ENCODE measurements around the gene SSBP3.
A peak's percentile ranks its signal among the peaks of the same experiment; 100 is the strongest.

SSBP3 gene

DNA sequence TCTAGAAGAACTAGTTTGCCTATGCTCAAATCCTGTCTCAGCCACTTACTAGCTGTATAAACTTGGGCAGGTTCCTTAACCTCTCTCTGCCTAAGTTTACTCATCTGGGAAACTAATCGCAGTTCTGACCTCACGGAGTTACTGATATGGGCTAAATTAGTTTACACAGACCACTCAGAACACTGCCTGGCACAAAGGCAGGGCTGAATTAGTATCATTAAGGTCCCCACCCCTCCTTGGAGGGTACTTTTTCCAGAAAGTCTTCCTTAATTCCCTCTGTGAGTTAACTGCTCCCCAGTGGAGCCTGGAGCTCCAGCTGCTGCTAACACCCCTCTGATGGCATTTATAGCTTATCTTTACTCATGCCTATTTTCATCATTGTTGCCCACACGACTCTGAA, 40.3 kb downstream of the SSBP3 start:
- no peak overlapping the region for H3K27ac Mint-ChIP-seq
- H3K4me1 Mint-ChIP-seq (ENCODE audit: low read depth) = peaks cover 12% of the 10 kb centered on the region
- H3K4me3 Mint-ChIP-seq = no peak overlapping the region
- H3K27me3 Mint-ChIP-seq = no peaks in the 10 kb centered on the region
- H3K36me3 Mint-ChIP-seq (ENCODE audit: low read depth) = peaks cover 18% of the 10 kb centered on the region
- no peaks in the 10 kb centered on the region for H3K9me3 Mint-ChIP-seq
- intact Hi-C loops (cut with micrococcal nuclease) = no loop called here

DNA sequence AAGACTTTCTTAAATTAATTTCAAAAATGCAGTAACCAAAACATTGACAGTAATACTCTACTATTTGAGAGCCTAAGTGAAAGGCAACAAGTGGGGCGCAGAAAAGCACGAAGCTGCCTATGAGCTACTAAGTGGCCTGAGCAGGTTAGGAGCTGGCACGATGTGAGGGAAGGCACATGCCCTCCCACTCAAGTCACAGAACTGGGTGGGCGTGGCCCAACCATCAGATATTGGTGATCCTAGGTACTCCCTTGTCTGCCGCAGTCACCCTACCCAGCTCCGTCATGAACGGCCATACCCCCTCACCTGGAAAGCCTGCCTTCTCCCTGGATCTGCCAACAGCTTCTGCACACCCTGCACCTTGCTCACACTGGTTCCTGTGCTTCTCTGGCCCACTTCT, 40.8 kb downstream of the SSBP3 start:
- H3K4me3 Mint-ChIP-seq = no peak overlapping the region
- no peaks in the 10 kb centered on the region for H3K27me3 Mint-ChIP-seq
- H3K4me1 Mint-ChIP-seq (ENCODE audit: low read depth) = peaks cover 12% of the 10 kb centered on the region
- intact Hi-C loops (cut with micrococcal nuclease) = no loop called here
- H3K27ac Mint-ChIP-seq = no peak overlapping the region
- H3K36me3 Mint-ChIP-seq (ENCODE audit: low read depth) = peaks cover 18% of the 10 kb centered on the region
- H3K9me3 Mint-ChIP-seq = no peaks in the 10 kb centered on the region

DNA sequence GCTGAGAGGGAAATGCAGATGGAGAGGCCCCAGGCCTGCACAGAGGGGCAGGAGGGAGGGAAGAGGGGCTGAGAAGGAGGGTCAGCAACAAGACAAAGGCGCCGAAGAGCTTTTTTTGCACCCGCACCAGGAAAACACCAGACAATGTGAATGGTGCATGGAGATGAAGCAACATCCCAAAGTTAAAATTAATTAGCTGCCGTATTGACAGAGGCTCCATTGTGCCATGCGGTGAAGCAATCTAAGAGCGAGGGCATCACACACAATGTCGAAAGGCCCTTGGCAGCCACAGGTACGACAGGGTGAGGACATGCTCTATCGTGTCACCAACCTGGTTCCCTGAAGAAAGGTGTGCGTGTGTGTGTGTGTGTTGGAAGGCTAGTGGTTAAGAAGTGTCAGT, 41.2 kb downstream of the SSBP3 start:
- intact Hi-C loops (cut with micrococcal nuclease) = no loop called here

DNA sequence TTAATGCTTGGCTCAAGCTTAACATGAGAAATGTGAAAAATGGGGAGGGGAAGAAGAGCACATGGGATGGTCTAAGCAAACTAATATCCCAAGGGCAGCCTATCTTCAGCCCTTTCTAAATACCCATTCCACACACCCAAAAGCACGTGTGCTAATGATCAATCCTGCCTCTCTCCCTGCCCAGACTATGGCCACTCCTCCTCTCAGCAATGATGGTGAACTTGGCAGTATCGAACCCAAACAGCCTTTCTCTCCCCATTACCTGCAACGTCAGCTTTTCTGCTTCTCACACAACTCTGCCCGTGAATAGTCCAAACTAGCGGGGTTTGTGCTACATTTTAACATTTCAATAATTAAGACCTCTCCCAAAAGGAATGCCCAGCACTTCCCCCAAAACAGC, 41.6 kb downstream of the SSBP3 start:
- H3K4me1 Mint-ChIP-seq (ENCODE audit: low read depth) = peaks cover 12% of the 10 kb centered on the region
- peaks cover 13% of the 10 kb centered on the region for H3K36me3 Mint-ChIP-seq (ENCODE audit: low read depth)

More for the DNA sequence above, 41.2 kb downstream of the SSBP3 start:
- Mint-ChIP-seq H3K9me3 (no peaks in the 10 kb centered on the region), H3K4me1 (ENCODE audit: low read depth) (peaks cover 12% of the 10 kb centered on the region), H3K4me3 (no peak overlapping the region), H3K27me3 (no peaks in the 10 kb centered on the region), H3K27ac (no peak overlapping the region), H3K36me3 (ENCODE audit: low read depth) (peaks cover 15% of the 10 kb centered on the region)

DNA sequence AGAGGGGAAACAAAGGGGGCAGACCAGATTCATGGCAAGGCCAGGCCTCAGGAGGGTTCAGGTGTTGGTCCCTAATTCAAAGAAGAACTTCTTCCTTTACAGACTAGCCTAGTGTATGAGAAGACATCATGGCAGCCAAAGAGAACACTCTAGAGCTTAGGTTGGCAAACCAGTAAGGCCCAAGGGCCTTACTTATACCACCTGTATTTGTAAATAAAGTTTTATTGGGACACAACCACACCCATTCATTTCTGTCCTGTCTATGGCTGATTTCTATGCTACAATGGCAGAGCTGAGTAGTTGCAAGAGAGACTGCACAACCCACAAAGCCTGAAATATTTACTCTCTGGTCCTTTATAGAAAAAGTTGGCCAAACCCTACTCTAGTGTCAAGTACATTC, 42.3 kb downstream of the SSBP3 start:
- Mint-ChIP-seq H3K4me1 (ENCODE audit: low read depth) (peaks cover 12% of the 10 kb centered on the region), H3K9me3 (no peaks in the 10 kb centered on the region), H3K27ac (no peak overlapping the region), H3K4me3 (no peak overlapping the region), H3K27me3 (no peaks in the 10 kb centered on the region), H3K36me3 (ENCODE audit: low read depth) (peaks cover 17% of the 10 kb centered on the region)
- intact Hi-C loops (cut with micrococcal nuclease) = no loop called here

More for the DNA sequence above, 41.6 kb downstream of the SSBP3 start:
- H3K27ac Mint-ChIP-seq = no peak overlapping the region
- H3K9me3 Mint-ChIP-seq = no peaks in the 10 kb centered on the region
- intact Hi-C loops (cut with micrococcal nuclease) = no loop called here
- H3K4me3 Mint-ChIP-seq = no peak overlapping the region
- no peaks in the 10 kb centered on the region for H3K27me3 Mint-ChIP-seq

DNA sequence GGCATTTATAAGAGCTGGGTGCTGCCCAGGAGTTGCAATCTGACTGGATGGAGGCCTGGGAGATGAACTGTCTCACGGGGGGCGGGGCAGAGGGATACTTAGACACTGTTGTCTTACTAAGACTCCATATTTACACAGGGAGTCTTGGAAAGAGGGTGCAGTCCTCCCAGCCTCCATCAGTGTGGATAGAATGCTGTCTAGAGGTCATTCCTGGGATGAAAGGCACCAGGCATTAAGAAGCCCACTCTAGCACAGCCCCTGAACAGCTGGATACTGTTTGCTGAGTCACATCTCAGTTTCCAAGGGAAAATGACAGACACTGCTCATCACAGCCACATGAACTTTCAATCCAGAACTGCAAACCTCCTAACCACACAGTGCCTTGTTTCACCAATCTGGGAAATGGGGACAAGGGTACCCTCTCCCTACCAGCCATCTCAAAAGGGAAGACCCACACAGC, 43.3 kb downstream of the SSBP3 start:
- Mint-ChIP-seq H3K9me3 (no peaks in the 10 kb centered on the region), H3K27ac (no peak overlapping the region), H3K4me1 (ENCODE audit: low read depth) (peaks cover 12% of the 10 kb centered on the region), H3K4me3 (no peak overlapping the region), H3K36me3 (ENCODE audit: low read depth) (peaks cover 25% of the 10 kb centered on the region), H3K27me3 (no peaks in the 10 kb centered on the region)
- intact Hi-C loops (cut with micrococcal nuclease) = no loop called here

DNA sequence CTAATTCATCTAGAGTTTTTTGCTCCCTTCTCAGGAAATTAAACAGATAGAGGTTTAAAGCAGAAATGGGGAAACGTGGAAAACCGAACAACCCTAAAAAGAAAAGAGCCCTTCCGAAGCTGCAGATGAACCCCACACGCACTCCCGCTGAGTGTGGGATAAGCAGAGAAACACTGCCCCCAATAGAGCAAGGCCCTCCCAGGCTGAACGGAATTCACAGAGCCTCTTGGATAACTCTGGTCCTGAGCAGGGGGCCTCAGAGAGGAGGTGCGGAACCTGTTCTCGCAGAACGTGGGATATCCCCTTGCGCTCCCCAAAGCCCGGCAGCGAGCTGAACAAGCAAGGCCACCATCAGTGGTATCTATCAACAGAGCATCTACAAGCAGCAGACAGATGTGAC, 44.9 kb downstream of the SSBP3 start:
- H3K27ac Mint-ChIP-seq = no peak overlapping the region
- intact Hi-C loops (cut with micrococcal nuclease) = no loop called here

DNA sequence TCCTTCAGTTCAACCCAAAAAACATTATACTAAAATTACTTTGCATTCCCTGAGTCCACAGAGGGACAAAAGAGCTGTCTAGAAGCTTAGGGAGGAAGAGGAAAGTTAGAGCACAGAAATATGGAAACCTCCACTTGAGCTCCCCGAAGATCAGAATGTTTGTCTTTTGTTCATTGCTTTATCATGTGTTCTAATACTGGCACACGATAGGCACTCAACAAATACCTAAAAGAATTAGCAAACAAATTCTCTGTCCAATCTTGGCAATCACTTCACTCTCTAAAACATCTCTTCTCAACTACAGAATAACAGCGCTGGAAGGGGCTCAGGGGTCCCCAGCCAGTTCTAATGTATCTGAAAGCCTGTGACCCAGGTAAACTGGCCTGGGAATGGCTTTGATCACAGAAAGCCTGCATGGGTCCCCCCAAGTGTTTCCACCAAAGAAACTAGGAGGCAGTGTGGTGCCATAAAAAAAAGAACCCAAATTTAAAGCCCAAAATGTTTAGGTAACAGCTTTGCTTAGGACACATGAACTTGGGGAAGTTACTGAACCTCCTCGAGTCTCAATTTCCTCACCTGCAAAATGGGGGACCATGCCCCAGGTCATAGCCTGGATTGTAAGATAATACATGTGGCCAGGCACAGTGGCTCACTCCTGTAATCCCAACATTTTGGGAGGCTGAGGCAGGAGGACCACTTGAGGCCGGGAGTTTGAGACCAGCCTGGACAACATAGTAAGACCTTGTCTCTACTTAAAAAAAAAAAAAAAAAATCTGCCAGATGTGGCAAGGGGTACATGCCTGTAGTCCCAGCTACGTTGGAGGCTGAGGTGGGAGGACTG, 45.8 kb downstream of the SSBP3 start:
- Mint-ChIP-seq H3K9me3 (no peaks in the 10 kb centered on the region), H3K27ac (no peak overlapping the region), H3K4me1 (ENCODE audit: low read depth) (peaks cover 35% of the 10 kb centered on the region), H3K4me3 (no peak overlapping the region), H3K27me3 (peaks cover 12% of the 10 kb centered on the region), H3K36me3 (ENCODE audit: low read depth) (peaks cover 36% of the 10 kb centered on the region)
- intact Hi-C loops (cut with micrococcal nuclease) = no loop called here

More for the DNA sequence above, 44.9 kb downstream of the SSBP3 start:
- Mint-ChIP-seq H3K4me1 (ENCODE audit: low read depth) (peaks cover 27% of the 10 kb centered on the region), H3K36me3 (ENCODE audit: low read depth) (peaks cover 36% of the 10 kb centered on the region), H3K9me3 (no peaks in the 10 kb centered on the region), H3K4me3 (no peak overlapping the region), H3K27me3 (peaks cover 12% of the 10 kb centered on the region)

DNA sequence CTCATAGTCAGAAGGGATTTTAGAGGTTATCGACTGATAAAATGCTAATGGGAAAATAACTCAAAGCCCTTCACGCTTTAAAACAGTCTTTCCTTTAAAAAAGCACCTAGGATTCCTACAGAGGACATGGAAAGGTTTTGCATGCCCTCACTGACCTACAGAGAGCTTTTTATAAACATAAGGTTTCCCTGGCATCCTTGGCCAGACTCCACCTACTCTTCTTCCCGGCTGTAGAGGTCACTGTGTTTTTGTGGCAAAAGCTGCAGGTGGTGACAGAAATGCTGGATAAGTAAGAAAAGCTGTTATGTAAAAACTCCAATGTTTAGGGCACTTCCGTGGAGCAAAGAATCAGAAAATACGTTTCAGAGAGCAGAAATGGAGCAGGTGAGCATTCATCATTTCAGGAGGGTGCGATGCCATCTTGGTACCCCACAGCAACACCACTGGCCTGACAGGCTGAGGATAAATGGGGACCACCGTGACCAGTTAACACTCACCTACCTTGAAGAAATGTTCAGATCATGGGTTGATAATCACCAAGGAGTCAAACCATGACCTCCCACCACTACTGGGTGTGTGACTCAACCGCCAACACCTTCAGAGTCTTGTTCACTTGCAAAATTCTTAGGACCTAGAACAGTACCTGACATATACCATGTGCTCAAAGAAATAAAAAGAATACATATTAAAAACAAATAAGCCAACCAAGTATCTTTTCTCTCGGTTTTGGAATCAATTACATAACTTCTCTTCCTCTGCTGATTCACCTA, 46.6 kb downstream of the SSBP3 start:
- Mint-ChIP-seq H3K4me3 (no peak overlapping the region), H3K9me3 (no peaks in the 10 kb centered on the region), H3K27ac (no peak overlapping the region), H3K4me1 (ENCODE audit: low read depth) (peaks cover 32% of the 10 kb centered on the region), H3K36me3 (ENCODE audit: low read depth) (peaks cover 31% of the 10 kb centered on the region), H3K27me3 (peaks cover 12% of the 10 kb centered on the region)
- intact Hi-C loops (cut with micrococcal nuclease) = no loop called here

DNA sequence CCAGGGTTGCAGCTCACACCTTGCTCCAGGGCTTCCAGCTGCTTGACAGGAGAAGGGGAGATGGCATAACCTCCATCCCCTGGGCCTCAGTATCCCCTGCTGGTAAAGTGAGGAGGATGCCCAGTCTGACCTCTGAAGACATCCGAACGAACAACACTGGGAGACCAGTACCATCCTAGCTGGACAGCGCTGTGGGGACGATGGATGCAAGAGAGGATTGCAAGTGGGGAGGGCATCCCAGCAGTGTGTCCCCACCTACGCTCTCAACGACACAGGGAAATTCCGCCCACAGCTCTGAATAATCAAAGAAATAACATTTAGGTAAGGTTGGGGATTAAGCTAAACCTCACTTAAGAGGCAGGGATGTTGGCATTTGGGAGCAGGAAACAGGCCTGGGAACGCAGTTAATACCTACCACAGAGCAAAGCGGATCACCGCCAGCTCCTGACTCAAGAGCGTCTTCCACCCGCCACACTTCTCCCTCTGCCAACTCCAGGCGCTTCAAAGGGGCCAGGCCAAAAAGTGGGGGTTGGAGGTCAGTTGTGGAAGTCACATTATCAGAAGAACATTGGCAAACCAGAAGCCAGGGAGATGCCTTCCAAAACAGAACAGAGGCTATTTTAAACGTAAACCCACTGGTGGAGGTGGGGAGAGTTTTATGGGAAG, 47.6 kb downstream of the SSBP3 start:
- Mint-ChIP-seq H3K27me3 (peaks cover 12% of the 10 kb centered on the region), H3K4me3 (no peak overlapping the region), H3K4me1 (ENCODE audit: low read depth) (peaks cover 28% of the 10 kb centered on the region), H3K36me3 (ENCODE audit: low read depth) (peaks cover 28% of the 10 kb centered on the region), H3K27ac (no peak overlapping the region), H3K9me3 (no peaks in the 10 kb centered on the region)
- intact Hi-C loops (cut with micrococcal nuclease) = no loop called here

DNA sequence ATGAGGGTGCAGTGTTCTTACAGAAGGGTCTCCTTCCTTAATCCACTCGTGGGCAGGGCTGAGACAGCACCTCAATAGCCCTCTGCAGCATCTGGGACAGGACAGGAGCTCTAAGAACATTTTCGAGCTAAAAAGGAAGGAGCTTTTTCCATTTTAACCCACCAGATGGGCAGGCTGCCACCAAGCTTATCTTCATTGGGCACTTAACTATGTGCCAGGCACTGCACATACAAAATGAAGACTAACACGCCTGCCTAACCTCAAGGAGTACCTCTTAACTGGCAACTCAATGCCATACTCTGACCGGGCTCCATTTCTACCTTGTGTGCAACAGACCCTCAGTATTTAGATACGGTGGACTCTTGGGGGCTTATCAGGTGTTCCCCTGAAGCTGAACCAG, 48.2 kb downstream of the SSBP3 start:
- Mint-ChIP-seq H3K36me3 (ENCODE audit: low read depth) (peaks cover 28% of the 10 kb centered on the region), H3K27ac (no peak overlapping the region), H3K9me3 (no peaks in the 10 kb centered on the region), H3K4me3 (no peak overlapping the region), H3K27me3 (peaks cover 12% of the 10 kb centered on the region), H3K4me1 (ENCODE audit: low read depth) (peaks cover 28% of the 10 kb centered on the region)
- intact Hi-C loops (cut with micrococcal nuclease) = no loop called here

DNA sequence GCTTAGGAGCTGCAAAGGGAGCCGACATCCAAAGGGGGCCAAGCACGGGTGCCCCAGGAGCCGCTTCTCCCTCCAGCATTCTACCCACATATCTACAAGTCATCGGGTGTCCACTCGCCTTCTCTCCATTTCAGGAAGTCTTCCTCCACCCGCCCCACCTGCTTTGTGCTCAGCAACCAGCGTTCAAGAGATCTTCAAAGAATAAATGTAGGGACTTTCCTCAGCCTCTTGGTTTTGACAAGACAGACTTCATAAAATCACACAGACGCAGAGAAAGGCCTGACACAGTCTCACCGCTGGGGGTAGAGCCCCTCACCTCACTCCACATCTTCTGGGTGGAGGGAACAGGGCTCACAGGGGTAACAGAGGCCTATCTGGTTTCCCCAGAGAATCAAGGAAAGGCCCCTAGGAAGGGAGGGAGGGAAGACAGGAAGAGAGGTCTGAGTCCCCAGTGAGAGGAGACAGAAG, 49.5 kb downstream of the SSBP3 start:
- peaks cover 28% of the 10 kb centered on the region for H3K36me3 Mint-ChIP-seq (ENCODE audit: low read depth)

DNA sequence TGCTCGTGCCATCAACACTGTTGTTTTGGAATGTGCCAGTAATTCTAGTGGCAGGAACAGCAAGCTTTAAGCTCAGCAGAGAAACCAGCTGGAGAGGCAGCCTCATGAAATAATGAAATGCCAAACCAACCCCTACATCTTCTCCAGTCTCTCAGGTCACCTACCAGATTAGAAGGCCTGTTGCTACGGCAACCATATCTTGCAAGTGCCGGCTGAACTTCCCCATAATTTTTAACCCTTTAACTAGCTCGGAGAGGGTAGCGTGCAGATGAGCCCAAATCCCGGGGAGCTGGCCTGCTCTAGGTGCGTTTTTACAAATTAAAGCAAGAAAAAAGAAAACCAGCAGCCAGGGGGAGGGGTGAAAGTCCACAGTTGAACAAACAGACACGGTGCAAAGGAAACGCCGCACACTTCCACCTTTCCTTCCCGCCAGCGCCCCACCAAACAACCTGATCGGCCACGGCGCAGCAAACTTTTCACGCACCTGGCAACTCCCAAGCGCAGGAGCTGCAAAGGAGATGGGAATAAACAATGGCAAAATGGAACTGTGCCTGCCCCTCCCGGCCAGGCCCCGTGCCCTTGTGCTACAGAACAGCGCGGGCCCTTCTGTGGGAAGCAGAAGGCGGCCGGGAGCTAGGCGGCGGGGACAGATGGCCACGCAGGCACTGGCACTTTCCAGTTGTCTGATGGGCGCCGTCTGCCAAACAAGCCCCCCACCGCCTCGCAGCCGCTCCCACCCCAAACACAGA, 50.1 kb downstream of the SSBP3 start:
- Mint-ChIP-seq H3K4me1 (ENCODE audit: low read depth) (peaks cover 23% of the 10 kb centered on the region), H3K27me3 (peaks cover 12% of the 10 kb centered on the region), H3K4me3 (peak overlapping the region; percentile 13), H3K27ac (no peak overlapping the region), H3K36me3 (ENCODE audit: low read depth) (peaks cover 28% of the 10 kb centered on the region), H3K9me3 (no peaks in the 10 kb centered on the region)
- intact Hi-C loops (cut with micrococcal nuclease) = no loop called here

More for the DNA sequence above, 49.5 kb downstream of the SSBP3 start:
- Mint-ChIP-seq H3K9me3 (no peaks in the 10 kb centered on the region), H3K4me3 (peak overlapping the region; percentile 13), H3K27me3 (peaks cover 12% of the 10 kb centered on the region), H3K27ac (peak overlapping the region; percentile 2), H3K4me1 (ENCODE audit: low read depth) (peaks cover 23% of the 10 kb centered on the region)
- intact Hi-C loops (cut with micrococcal nuclease) = no loop called here

Data from dendritic cell treated with granulocyte-macrophage colony-stimulating factor and Interleukin-4, amounts not matched to agents 40 ng/mL and 50 ng/mL, for 4 days (primary cell).